Psoas muscle (tissue), 8 donors: Measurements from ENCODE around the gene PIF1. TPM values are rescaled to one million over a fixed set of nuclear protein-coding genes. Genes with fewer than 3 reads are reported as not detected.

Source experiments
- ATAC-seq, 4 donors: fragments of 200-7000 bp; cut with Tn5 transposase; one replicate each; pipeline ENCODE4 v1.9.1; 2020; ENCODE audit warnings: moderate library complexity in 3 of 4, mild to moderate bottlenecking in 2 of 4
- DNase-seq, 2 donors: peaks; one replicate each; pipeline ENCODE4 v3.0.0-alpha.2; 2020
- H3K27ac ChIP-seq: fragments of 200-600 bp; one replicate; pipeline ENCODE4 v1.8.0; 2022
- H3K27me3 ChIP-seq, 3 donors: fragments of 200-600 bp in 1 of 3; one replicate each; pipeline versions ENCODE4 v1.6.1 to v1.8.0; 2013 to 2022; ENCODE audit warnings: low read length in 2 of 3, mild to moderate bottlenecking in 2 of 3, moderate library complexity in 1 of 3; ENCODE audit not compliant: insufficient read depth in 3 of 3
- H3K36me3 ChIP-seq, 2 donors: fragments of 200-600 bp in 1 of 2; one replicate each; pipeline versions ENCODE4 v1.6.1 to v1.8.0; 2013 to 2022; ENCODE audit warnings: low read depth in 1 of 2, mild to moderate bottlenecking in 1 of 2, moderate library complexity in 1 of 2; ENCODE audit not compliant: insufficient read depth in 1 of 2
- H3K4me1 ChIP-seq: fragments of 200-600 bp; one replicate; pipeline ENCODE4 v1.8.0; 2022
- H3K4me3 ChIP-seq: fragments of 200-600 bp; one replicate; pipeline ENCODE4 v1.8.0; 2022; ENCODE audit warnings: mild to moderate bottlenecking
- H3K9me3 ChIP-seq: fragments of 200-600 bp; one replicate; pipeline ENCODE4 v1.8.0; 2022
- CTCF ChIP-seq: fragments of 200-600 bp; IDR thresholded peaks from one replicate; pipeline ENCODE4 v1.8.0; 2022; ENCODE audit warnings: antibody characterized with exemption
- WGBS, 3 donors: extraction: QIAGEN DNeasy Blood & Tissue Kit; methylation state at CpG; one replicate each; pipeline versions ENCODE4 v1.1.6 to v1.1.7; 2013; 5-methylcytosine and 5-hydroxymethylcytosine counted together
- intact Hi-C, 2 donors: fragments of 100-400 bp; cut with DNase I; formaldehyde crosslinking; loops; one replicate each; pipeline versions ENCODE4 v1.11.0 to v1.14.2; 2022
- polyA plus RNA-seq, 3 donors: library from polyadenylated mRNA; stranded (reverse); fragments of 200-250 nt; gene quantifications; one replicate each; pipeline ENCODE4 v1.2.3, GENCODE V29; 2013
- total RNA-seq, 4 donors: library from RNA; stranded (reverse); fragmentation: NEBNext Ultra II Directional in 2 of 4; extraction: Animal tissue kit (Norgen Biotek cat#: 25700) in 2 of 4; gene quantifications; one replicate each; pipeline versions ENCODE4 v1.2.1 to v1.2.4, GENCODE V29; 2021 to 2023
- donor health status: healthy with polysubstance abuse.
- donor health status: DM: no; HTN: no; CAD: no; lungs with moderate emphysema.
- donor health status: Bipolar disorder and iron deficiency.
- donor health status: healthy.
- donor health status: DM: yes; HTN: yes; CAD: no.
- donor health status: DM: no; HTN: no; CAD: no.
- donor health status: DM: no; HTN: no; CAD: no.
- donor health status: DM: yes; HTN: yes; CAD: no.

PIF1 gene
- total and polyA plus RNA-seq, 7 donors, result 0.24 to 0.52 (median 0.36) TPM

GRCh38 chr15:64810497-64811326 is 14.7 kb downstream of the PIF1 start:
- intact Hi-C loops, result loop anchor here (1.0 kb wide), 1 partner anchor 79 kb away; no protein-coding TSS in a partner anchor
- DNase-seq (no peak), ATAC-seq (no peak)
- WGBS, 3 donors, result 71 to 80% (median 75%) methylated on average over 6 of the region's 6 CpGs
- no peaks in the 10 kb centered on the region for H3K36me3 ChIP-seq
- H3K9me3 ChIP-seq, result no peaks in the 10 kb centered on the region
- H3K4me1 ChIP-seq, result no peaks in the 10 kb centered on the region
- H3K27ac ChIP-seq, result no peak overlapping the region
- TF ChIP-seq CTCF, result no peak
- H3K4me3 ChIP-seq, result no peak overlapping the region
- H3K27me3 ChIP-seq, result no peaks in the 10 kb centered on the region

DNA sequence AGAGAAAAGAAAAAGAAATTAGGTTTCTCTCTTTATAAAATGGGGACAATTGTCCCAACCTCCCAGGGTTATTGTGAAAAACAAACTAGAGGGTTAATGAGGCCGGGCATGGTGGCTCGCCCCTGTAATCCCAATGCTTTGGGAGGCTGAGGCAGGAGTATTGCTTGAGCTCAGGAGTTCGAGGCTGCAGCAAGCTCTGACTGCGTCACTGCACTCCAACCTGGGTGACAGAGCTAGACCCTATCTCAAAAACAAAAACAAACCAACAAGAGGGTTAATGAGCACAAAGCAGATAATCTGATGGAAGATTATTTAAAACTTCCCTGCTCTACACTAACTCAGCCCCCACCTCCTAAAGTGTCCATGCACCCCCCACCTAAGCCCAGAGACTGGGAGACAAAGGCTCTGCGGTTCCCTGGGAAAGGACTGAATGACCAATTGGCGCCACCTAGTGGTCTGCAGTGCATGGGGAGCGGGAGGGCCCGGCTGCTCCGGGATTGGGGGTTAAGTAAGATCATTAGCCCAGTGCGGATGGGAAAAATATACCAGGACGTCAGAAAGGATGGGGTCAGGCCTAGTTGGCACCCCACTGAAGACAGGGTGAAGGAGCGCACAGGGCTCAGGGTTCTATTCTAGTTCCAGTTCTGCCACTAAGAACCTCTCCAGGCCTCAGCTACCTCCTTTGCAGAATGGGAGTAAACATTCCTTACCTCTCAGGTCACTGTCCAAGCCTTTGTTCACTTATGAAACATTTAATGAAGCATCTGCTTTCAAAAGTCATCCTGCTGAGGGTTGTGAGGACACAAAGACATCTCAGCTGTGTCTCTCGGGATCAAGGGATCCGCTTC is 15.6 kb downstream of the PIF1 start:
- H3K9me3 ChIP-seq, result no peaks in the 10 kb centered on the region
- H3K27ac ChIP-seq, result no peak overlapping the region
- 33 to 37% (median 36%) methylated on average over 14 of the region's 14 CpGs for WGBS, 3 donors
- H3K4me1 ChIP-seq, result no peaks in the 10 kb centered on the region
- intact Hi-C loops, result loop anchor here (1.0 to 5.0 kb wide), 3 partner anchors 79 to 128 kb away; no protein-coding TSS in a partner anchor
- H3K36me3 ChIP-seq, result no peaks in the 10 kb centered on the region
- no peak overlapping the region for H3K4me3 ChIP-seq
- TF ChIP-seq CTCF, result peak; percentile 86
- peak; percentile 85 to 96 (median 88) for ATAC-seq
- no peaks in the 10 kb centered on the region for H3K27me3 ChIP-seq
- DNase-seq, result peak; percentile 81 to 87

- no peak for TF ChIP-seq CTCF
- 66 to 72% (median 72%) methylated on average over 10 of the region's 10 CpGs for WGBS, 3 donors
- Histone ChIP-seq H3K27ac (no peak overlapping the region), H3K36me3 (no peaks in the 10 kb centered on the region), H3K9me3 (no peaks in the 10 kb centered on the region), H3K27me3 (no peaks in the 10 kb centered on the region), H3K4me1 (no peaks in the 10 kb centered on the region), H3K4me3 (no peak overlapping the region)
- DNase-seq (no peak), ATAC-seq (no peak)
- intact Hi-C loops, result loop anchor here (5.0 kb wide), 2 partner anchors 122 to 127 kb away; no protein-coding TSS in a partner anchor
Measured at GRCh38 chr15:64808785-64809453, 16.5 kb downstream of the PIF1 start.

- DNase-seq (no peak), ATAC-seq (no peak)
- no peak overlapping the region for H3K4me3 ChIP-seq
- no peaks in the 10 kb centered on the region for H3K27me3 ChIP-seq
- no peaks in the 10 kb centered on the region for H3K9me3 ChIP-seq
- 74 to 80% (median 79%) methylated on average over 6 of the region's 6 CpGs for WGBS, 3 donors
- H3K27ac ChIP-seq, result no peak overlapping the region
- intact Hi-C loops, result loop anchor here (5.0 kb wide), 2 partner anchors 120 to 125 kb away; no protein-coding TSS in a partner anchor
- H3K4me1 ChIP-seq, result no peaks in the 10 kb centered on the region
- no peak for TF ChIP-seq CTCF
- no peaks in the 10 kb centered on the region for H3K36me3 ChIP-seq
Measured at GRCh38 chr15:64807751-64808222, 17.7 kb downstream of the PIF1 start.
